HEK293T (cell line): ENCODE measurements around the gene SLA2.

ENCODE experiments used
- ELF4 ChIP-seq: fragments of 450-650 bp; IDR thresholded peaks from 2 replicates; pipeline ENCODE4 v1.6.1; 2017; ENCODE audit warnings: antibody characterized with exemption
- LEF1 ChIP-seq: fragments of 450-650 bp; IDR thresholded peaks from 2 replicates; pipeline ENCODE4 v1.6.1; 2017; ENCODE audit warnings: mild to moderate bottlenecking, borderline replicate concordance

DNA sequence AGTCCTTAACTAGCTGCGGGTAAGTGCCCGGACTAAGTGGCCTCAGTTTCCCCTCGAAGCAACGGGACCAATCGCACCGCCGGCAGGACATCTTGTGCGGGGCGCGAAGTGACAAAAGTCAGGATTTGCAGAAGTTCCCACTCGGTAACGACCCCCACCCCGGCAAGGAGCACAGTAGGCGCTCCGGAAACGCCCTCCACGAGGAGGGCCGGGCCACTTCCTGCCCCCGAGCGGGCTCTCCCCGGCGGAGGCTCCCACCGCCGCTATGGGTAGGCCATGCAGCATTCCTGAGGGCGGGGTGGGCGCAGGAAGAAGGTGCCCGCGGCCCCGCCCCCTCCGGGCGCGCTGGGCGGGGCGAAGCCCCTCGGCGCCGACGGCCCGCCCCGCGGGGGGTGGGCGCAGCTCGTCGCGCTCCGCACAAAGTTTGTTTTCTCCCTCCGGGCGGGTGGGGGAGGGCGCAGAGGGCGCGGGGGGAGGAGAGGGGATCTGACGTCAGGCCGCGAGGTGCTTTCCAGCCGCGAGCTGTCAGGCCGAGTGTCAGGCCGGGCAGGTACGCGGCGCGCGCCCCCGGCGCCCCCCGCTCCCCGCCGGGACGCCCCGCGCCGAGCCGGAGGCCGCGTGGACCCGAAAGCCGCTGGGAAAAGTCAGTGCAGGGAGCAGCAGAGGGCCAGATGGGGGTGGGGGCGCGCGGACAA, 72.7 kb downstream of the SLA2 start, which contains the start of gene TGIF2:
- TF ChIP-seq LEF1, result peak; percentile 8; the same call in 1 of the 2 replicates
- TF ChIP-seq ELF4, result no peak; the same call in 1 of the 2 replicates
